Neural progenitor cell (in vitro differentiated cells): Measurements from ENCODE around the gene KLHDC9. TPM values are rescaled to one million over a fixed set of nuclear protein-coding genes. Genes with fewer than 3 reads are reported as not detected.

Source experiments
- DNase-seq: peaks from one replicate; pipeline ENCODE4 v3.0.0-alpha.2; 2016; ENCODE audit warnings: low spot score
- H2AFZ ChIP-seq: fragments of 200-600 bp; sonication (generic); replicated peaks from 2 replicates; pipeline ENCODE4 v1.6.1; 2016; ENCODE audit warnings: antibody characterized with exemption
- H3F3A ChIP-seq: fragments of 200-600 bp; sonication (generic); 2 replicates; pipeline ENCODE4 v1.6.1; 2016; ENCODE audit warnings: antibody characterized with exemption, low read depth
- H3K27ac ChIP-seq: fragments of 200-600 bp; sonication (generic); 2 replicates; pipeline ENCODE4 v1.5.1; 2016; ENCODE audit warnings: mild to moderate bottlenecking
- H3K27me3 ChIP-seq: fragments of 200-600 bp; sonication (generic); 2 replicates; pipeline ENCODE4 v1.6.1; 2016; ENCODE audit warnings: mild to moderate bottlenecking, moderate library complexity
- H3K36me3 ChIP-seq: fragments of 200-600 bp; sonication (generic); 2 replicates; pipeline ENCODE4 v1.5.1; 2016
- H3K4me1 ChIP-seq: fragments of 200-600 bp; sonication (generic); 2 replicates; pipeline ENCODE4 v1.6.1; 2016; ENCODE audit warnings: mixed run types
- H3K4me2 ChIP-seq: fragments of 200-600 bp; sonication (generic); 2 replicates; pipeline ENCODE4 v1.6.1; 2016
- H3K4me3 ChIP-seq: fragments of 200-600 bp; sonication (generic); 2 replicates; pipeline ENCODE4 v1.5.1; 2016
- H3K79me2 ChIP-seq: fragments of 200-600 bp; sonication (generic); 2 replicates; pipeline ENCODE4 v1.6.1; 2016; ENCODE audit warnings: low read depth
- H3K9ac ChIP-seq: fragments of 200-600 bp; sonication (generic); 2 replicates; pipeline ENCODE4 v1.6.1; 2016
- H3K9me3 ChIP-seq: fragments of 200-600 bp; sonication (generic); 2 replicates; pipeline ENCODE4 v1.5.1; 2016; ENCODE audit warnings: low read depth
- H4K20me1 ChIP-seq: fragments of 200-600 bp; sonication (generic); 2 replicates; pipeline ENCODE4 v1.6.1; 2016; ENCODE audit warnings: low read depth
- H3K27ac Mint-ChIP-seq: 3 replicates; pipeline ENCODE4 v1.8.0; 2021; ENCODE audit warnings: mixed read lengths
- H3K27me3 Mint-ChIP-seq: 2 replicates; pipeline ENCODE4 v1.8.0; 2022; ENCODE audit warnings: low read depth, mild to moderate bottlenecking, inconsistent platforms, moderate library complexity, mixed read lengths; ENCODE audit not compliant: insufficient read depth
- H3K36me3 Mint-ChIP-seq: 3 replicates; pipeline ENCODE4 v1.8.0; 2021; ENCODE audit warnings: mixed read lengths
- H3K4me1 Mint-ChIP-seq: 3 replicates; pipeline ENCODE4 v1.8.0; 2021; ENCODE audit warnings: mixed read lengths
- H3K4me3 Mint-ChIP-seq: 3 replicates; pipeline ENCODE4 v1.8.0; 2021; ENCODE audit warnings: mild to moderate bottlenecking, moderate library complexity, mixed read lengths
- H3K9me3 Mint-ChIP-seq: 3 replicates; pipeline ENCODE4 v1.8.0; 2020; ENCODE audit warnings: mixed read lengths
- CTCF ChIP-seq: fragments of 200-600 bp; sonication (generic); IDR thresholded peaks from 2 replicates; pipeline ENCODE4 v1.5.1; 2017; ENCODE audit warnings: antibody characterized with exemption, mild to moderate bottlenecking
- EZH2 ChIP-seq: fragments of 200-600 bp; sonication (generic); IDR thresholded peaks from 2 replicates; pipeline ENCODE4 v1.6.1; 2017; ENCODE audit warnings: antibody characterized with exemption, mild to moderate bottlenecking, moderate library complexity
- EZH2phosphoT487 ChIP-seq: fragments of 200-600 bp; sonication (generic); IDR thresholded peaks from 2 replicates; pipeline ENCODE4 v1.6.1; 2017; ENCODE audit warnings: antibody characterized with exemption
- total RNA-seq: library from RNA; depleted of rRNA; stranded (reverse); fragments of >200 nt; gene quantifications from 2 replicates; pipeline ENCODE4 v1.2.3, GENCODE V29; 2015; ENCODE audit warnings: low replicate concordance

Gene KLHDC9
- total RNA-seq, 1 donor from 2014 or later, result 12.6 TPM

- Histone ChIP-seq H3K4me1 (peaks cover 11% of the 10 kb centered on the region), H3F3A (peaks cover 32% of the 10 kb centered on the region), H3K79me2 (peaks cover 64% of the 10 kb centered on the region), H3K27ac (peak within 1 kb of the TSS; percentile 83), H3K9ac (peak within 1 kb of the TSS; percentile 82), H4K20me1 (peaks cover 24% of the 10 kb centered on the region), H3K4me3 (peak within 1 kb of the TSS; percentile 72), H3K4me2 (peak within 1 kb of the TSS; percentile 92), H3K36me3 (no peaks in the 10 kb centered on the region), H2AFZ (peak within 1 kb of the TSS; percentile 86), H3K27me3 (no peaks in the 10 kb centered on the region), H3K9me3 (no peaks in the 10 kb centered on the region)
- peaks cover 27% of the 10 kb centered on the region for H3K4me1 Mint-ChIP-seq
- peak within 1 kb of the TSS; percentile 95 for H3K27ac Mint-ChIP-seq
- peaks cover 19% of the 10 kb centered on the region for H3K36me3 Mint-ChIP-seq
- no peaks in the 10 kb centered on the region for H3K9me3 Mint-ChIP-seq
- peak within 1 kb of the TSS; percentile 97 for H3K4me3 Mint-ChIP-seq
- DNase-seq, result peak; percentile 94
- peaks cover 7% of the 10 kb centered on the region for H3K27me3 Mint-ChIP-seq
- TF ChIP-seq CTCF (no peak), EZH2phosphoT487 (no peak), EZH2 (no peak)
Observed at GRCh38 chr1:161117759-161118581, 19.8 kb downstream of the KLHDC9 start, which contains the start of the genes NIT1 and PFDN2. TSS of gene NIT1 (plus strand) at chr1:161118105. CDS start at chr1:161118177, 72 bp downstream. TSS of gene PFDN2 (minus strand) at chr1:161118037. CDS start at chr1:161118026, 11 bp downstream.

GRCh38 chr1:161119092-161119903 is 21.1 kb downstream of the KLHDC9 start:
- H3K4me3 ChIP-seq, result peak overlapping the region; percentile 72
- H3K9me3 Mint-ChIP-seq, result no peaks in the 10 kb centered on the region
- no peaks in the 10 kb centered on the region for H3K36me3 ChIP-seq

More at GRCh38 chr1:161119092-161119903, 21.1 kb downstream of the KLHDC9 start:
- Mint-ChIP-seq H3K27me3 (peaks cover 7% of the 10 kb centered on the region), H3K36me3 (peaks cover 25% of the 10 kb centered on the region), H3K4me1 (peaks cover 27% of the 10 kb centered on the region), H3K4me3 (peak overlapping the region; percentile 97), H3K27ac (no peak overlapping the region)
- TF ChIP-seq CTCF (peak; percentile 43), EZH2phosphoT487 (no peak), EZH2 (no peak)
- H3K4me2 ChIP-seq, result peak overlapping the region; percentile 92
- H3F3A ChIP-seq, result peaks cover 32% of the 10 kb centered on the region
- peaks cover 51% of the 10 kb centered on the region for H3K79me2 ChIP-seq
- H3K27ac ChIP-seq, result no peak overlapping the region
- no peaks in the 10 kb centered on the region for H3K9me3 ChIP-seq
- H3K4me1 ChIP-seq, result peaks cover 11% of the 10 kb centered on the region
- H4K20me1 ChIP-seq, result peaks cover 13% of the 10 kb centered on the region
- no peak overlapping the region for H2AFZ ChIP-seq
- no peak overlapping the region for H3K9ac ChIP-seq
- H3K27me3 ChIP-seq, result no peaks in the 10 kb centered on the region
- DNase-seq, result peak; percentile 58
